Body of pancreas (tissue), 4 donors: ENCODE data around the gene HSPA12B.

Experiments used
- POLR2A ChIP-seq, 3 donors: fragments of 450-650 bp; IDR thresholded peaks; one replicate each; pipeline ENCODE4 v1.6.1; 2016; ENCODE audit warnings: antibody characterized with exemption in 3 of 3, mild to moderate bottlenecking in 2 of 3
- TF ChIP-seq, protein P1 (sequence below), 7 experiments: fragments of 450-650 bp in 4 of 7; fragments of 200-600 bp in 3 of 7; sonication (generic) in 3 of 7; IDR thresholded peaks; one replicate each; pipeline ENCODE4 v1.5.1; 2016 to 2019; ENCODE audit warnings: antibody characterized with exemption in 7 of 7

GRCh38 chr20:3783068-3783489 lies 50.6 kb downstream of the HSPA12B start:
- TF ChIP-seq, protein P1, sequence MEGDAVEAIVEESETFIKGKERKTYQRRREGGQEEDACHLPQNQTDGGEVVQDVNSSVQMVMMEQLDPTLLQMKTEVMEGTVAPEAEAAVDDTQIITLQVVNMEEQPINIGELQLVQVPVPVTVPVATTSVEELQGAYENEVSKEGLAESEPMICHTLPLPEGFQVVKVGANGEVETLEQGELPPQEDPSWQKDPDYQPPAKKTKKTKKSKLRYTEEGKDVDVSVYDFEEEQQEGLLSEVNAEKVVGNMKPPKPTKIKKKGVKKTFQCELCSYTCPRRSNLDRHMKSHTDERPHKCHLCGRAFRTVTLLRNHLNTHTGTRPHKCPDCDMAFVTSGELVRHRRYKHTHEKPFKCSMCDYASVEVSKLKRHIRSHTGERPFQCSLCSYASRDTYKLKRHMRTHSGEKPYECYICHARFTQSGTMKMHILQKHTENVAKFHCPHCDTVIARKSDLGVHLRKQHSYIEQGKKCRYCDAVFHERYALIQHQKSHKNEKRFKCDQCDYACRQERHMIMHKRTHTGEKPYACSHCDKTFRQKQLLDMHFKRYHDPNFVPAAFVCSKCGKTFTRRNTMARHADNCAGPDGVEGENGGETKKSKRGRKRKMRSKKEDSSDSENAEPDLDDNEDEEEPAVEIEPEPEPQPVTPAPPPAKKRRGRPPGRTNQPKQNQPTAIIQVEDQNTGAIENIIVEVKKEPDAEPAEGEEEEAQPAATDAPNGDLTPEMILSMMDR (IDR thresholded peaks at IDR 0.05): no peak
- TF ChIP-seq POLR2A (IDR thresholded peaks at IDR 0.05): no peak
